Neutrophil (primary cell): ENCODE measurements around the gene TMEM94.
"Not testable (repeated sequence)": the region's sequence is repeated elsewhere in the genome, so short reads cannot be mapped to it uniquely, and the experiment has no call there.

Source experiments
- H3K27ac ChIP-seq: fragments of 200-600 bp; sonication (generic); 2 replicates; pipeline ENCODE4 v1.5.1; 2016; ENCODE audit warnings: mild to moderate bottlenecking, moderate library complexity
- H3K27me3 ChIP-seq: fragments of 200-600 bp; sonication (generic); 2 replicates; pipeline ENCODE4 v1.6.0; 2016; ENCODE audit warnings: mild to moderate bottlenecking
- H3K36me3 ChIP-seq: fragments of 200-600 bp; sonication (generic); 2 replicates; pipeline ENCODE4 v1.5.1; 2017
- H3K4me1 ChIP-seq, 2 experiments: fragments of 200-600 bp in 1 of 2; sonication (generic) in 1 of 2; 1 replicate in 1 of 2; 2 replicates in 1 of 2; pipeline versions ENCODE4 v1.5.1 to v1.6.1; 2013 to 2016; ENCODE audit warnings: low read depth in 1 of 2, low read length in 1 of 2, mild to moderate bottlenecking in 1 of 2, moderate library complexity in 1 of 2; ENCODE audit not compliant: control insufficient read depth in 1 of 2, insufficient read depth in 1 of 2
- H3K4me3 ChIP-seq, 2 experiments: fragments of 200-600 bp in 1 of 2; sonication (generic) in 1 of 2; 1 replicate in 1 of 2; 2 replicates in 1 of 2; pipeline ENCODE4 v1.5.1; 2013 to 2016; ENCODE audit warnings: low read depth in 1 of 2, low read length in 1 of 2, mild to moderate bottlenecking in 1 of 2, moderate library complexity in 1 of 2
- H3K9me3 ChIP-seq: fragments of 200-600 bp; sonication (generic); 2 replicates; pipeline ENCODE4 v1.5.1; 2016
- TF ChIP-seq, protein P1 (sequence below): fragments of 200-600 bp; sonication (generic); IDR thresholded peaks from 2 replicates; pipeline ENCODE4 v1.5.1; 2016; ENCODE audit warnings: antibody characterized with exemption

The TMEM94 gene

DNA sequence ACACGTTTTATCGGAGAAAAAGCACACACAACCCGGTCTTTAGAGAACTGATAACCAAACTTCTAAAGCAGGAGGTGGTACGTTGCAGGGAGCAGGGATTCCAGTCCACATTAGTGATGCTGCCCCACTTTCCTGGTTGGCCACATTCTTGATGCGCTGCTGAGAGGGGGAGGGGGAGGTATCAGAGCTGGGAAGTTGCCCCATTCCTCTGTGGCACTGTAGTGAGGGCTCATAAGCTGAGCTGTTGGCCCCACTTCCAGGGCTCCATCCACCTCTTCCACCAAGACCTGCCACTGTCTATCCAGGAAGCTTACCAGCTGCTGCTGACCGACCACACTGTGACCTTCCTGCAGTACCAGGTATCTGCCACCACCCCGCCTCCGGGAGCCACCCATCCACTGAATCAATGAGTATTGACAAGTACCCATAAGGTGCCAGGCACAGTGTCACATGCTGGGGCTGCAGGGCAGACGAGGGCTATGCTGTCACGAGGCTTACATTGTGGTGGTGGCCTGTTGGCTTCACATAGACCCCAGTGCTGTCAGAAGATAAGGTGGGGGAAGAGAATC lies 60.9 kb downstream of the TMEM94 start:
- Histone ChIP-seq H3K36me3 (no peaks in the 10 kb centered on the region), H3K4me1 (peaks cover 20 to 27% of the 10 kb centered on the region in 2 experiments), H3K27ac (no peak overlapping the region), H3K27me3 (peaks cover 58% of the 10 kb centered on the region), H3K4me3 (peak overlapping the region; percentile 78 to 88), H3K9me3 (no peaks in the 10 kb centered on the region)
- TF ChIP-seq, protein P1, sequence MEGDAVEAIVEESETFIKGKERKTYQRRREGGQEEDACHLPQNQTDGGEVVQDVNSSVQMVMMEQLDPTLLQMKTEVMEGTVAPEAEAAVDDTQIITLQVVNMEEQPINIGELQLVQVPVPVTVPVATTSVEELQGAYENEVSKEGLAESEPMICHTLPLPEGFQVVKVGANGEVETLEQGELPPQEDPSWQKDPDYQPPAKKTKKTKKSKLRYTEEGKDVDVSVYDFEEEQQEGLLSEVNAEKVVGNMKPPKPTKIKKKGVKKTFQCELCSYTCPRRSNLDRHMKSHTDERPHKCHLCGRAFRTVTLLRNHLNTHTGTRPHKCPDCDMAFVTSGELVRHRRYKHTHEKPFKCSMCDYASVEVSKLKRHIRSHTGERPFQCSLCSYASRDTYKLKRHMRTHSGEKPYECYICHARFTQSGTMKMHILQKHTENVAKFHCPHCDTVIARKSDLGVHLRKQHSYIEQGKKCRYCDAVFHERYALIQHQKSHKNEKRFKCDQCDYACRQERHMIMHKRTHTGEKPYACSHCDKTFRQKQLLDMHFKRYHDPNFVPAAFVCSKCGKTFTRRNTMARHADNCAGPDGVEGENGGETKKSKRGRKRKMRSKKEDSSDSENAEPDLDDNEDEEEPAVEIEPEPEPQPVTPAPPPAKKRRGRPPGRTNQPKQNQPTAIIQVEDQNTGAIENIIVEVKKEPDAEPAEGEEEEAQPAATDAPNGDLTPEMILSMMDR: no peak

- H3K9me3 ChIP-seq: no peaks in the 10 kb centered on the region
- H3K4me1 ChIP-seq: peaks cover 20 to 27% of the 10 kb centered on the region in 2 experiments
- no peaks in the 10 kb centered on the region for H3K36me3 ChIP-seq
- H3K4me3 ChIP-seq: no peak overlapping the region
- H3K27ac ChIP-seq: no peak overlapping the region
- H3K27me3 ChIP-seq: peaks cover 51% of the 10 kb centered on the region
- TF ChIP-seq, protein P1: no peak
Observed at GRCh38 chr17:75518201-75518600, 61.8 kb downstream of the TMEM94 start.

DNA sequence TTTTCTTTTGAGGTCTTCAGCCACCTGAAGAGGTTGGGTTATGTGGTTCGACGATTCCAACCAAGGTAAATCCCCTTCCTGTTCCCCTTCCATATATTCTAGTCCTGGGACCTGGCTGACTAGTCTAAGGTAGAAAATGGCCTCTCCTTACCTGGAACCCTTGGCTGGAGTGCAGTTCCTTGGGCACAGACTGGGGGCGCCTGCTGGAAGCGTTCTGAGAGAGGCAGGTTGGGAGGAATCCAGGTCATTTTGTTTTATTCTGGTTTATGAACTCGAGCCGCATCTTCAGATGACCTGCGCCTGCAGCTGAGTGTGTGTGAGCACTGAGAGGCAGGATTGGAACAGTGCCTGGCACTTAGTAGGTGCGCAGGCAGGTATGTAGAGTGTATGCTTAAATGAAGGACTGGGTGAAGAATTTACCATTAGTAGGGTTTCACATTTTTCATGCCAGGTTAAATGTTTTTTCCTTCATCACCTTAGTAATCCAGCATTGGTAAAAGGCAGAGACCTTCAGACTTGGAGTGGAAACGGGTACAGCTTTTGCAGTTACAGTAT lies 62.6 kb downstream of the TMEM94 start:
- TF ChIP-seq, protein P1: no peak
- Histone ChIP-seq H3K4me3 (no peak overlapping the region), H3K27me3 (peaks cover 50% of the 10 kb centered on the region), H3K9me3 (no peaks in the 10 kb centered on the region), H3K36me3 (no peaks in the 10 kb centered on the region), H3K4me1 (peaks cover 20 to 27% of the 10 kb centered on the region in 2 experiments), H3K27ac (no peak overlapping the region)

DNA sequence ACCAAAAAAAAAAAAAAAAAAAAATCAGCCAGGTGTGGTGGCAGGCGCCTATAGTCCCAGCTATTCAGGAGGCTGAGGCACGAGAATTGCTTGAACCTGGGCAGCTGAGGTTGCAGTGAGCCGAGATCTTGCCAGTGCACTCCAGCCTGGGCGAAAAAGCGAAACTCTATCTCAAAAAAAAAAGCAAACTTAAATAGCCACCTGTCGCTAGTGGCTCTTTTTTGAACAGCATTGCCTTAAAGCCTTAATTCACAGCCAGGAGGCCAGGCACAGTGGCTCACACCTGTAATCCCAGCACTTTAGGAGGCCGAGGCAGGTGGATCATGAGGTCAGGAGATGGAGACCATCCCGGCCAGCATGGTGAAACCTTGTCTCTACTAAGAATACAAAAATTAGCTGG lies 64.0 kb downstream of the TMEM94 start:
- H3K27ac ChIP-seq, H3K4me3 ChIP-seq: not testable (repeated sequence)
- peaks cover 26 to 29% of the 10 kb centered on the region in 2 experiments for H3K4me1 ChIP-seq

DNA sequence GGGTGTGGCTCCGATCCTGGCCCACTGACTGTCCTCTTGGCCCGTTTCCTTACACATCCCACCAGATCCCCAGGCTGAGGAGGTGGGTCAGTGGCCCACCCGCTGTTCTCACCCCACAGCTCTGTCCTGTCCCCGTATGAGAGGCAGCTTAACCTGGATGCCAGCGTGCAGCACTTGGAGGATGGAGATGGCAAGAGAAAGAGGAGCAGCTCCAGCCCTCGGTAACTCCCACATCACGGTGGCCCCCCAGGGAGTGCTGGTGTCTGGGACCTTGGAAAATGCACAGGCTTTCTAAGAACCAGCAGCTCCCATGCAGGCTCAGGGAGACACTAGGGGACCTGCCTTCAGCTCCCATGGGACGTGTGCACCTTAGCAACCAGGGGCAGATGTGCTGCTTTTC lies 64.9 kb downstream of the TMEM94 start:
- H3K4me1 ChIP-seq: peaks cover 24 to 27% of the 10 kb centered on the region in 2 experiments
- H3K36me3 ChIP-seq: no peaks in the 10 kb centered on the region
- no peak overlapping the region for H3K4me3 ChIP-seq
- no peak overlapping the region for H3K27ac ChIP-seq
- no peaks in the 10 kb centered on the region for H3K9me3 ChIP-seq
- TF ChIP-seq, protein P1: no peak
- H3K27me3 ChIP-seq: peaks cover 51% of the 10 kb centered on the region

More for the DNA sequence above, 64.0 kb downstream of the TMEM94 start:
- not testable (repeated sequence) for H3K9me3 ChIP-seq, H3K36me3 ChIP-seq
- peaks cover 50% of the 10 kb centered on the region for H3K27me3 ChIP-seq

GRCh38 chr17:75521951-75522727 lies 65.7 kb downstream of the TMEM94 start:
- Histone ChIP-seq H3K36me3 (no peaks in the 10 kb centered on the region), H3K4me1 (peaks cover 22 to 25% of the 10 kb centered on the region in 2 experiments), H3K27me3 (peaks cover 53% of the 10 kb centered on the region), H3K27ac (no peak overlapping the region), H3K9me3 (no peaks in the 10 kb centered on the region), H3K4me3 (no peak overlapping the region)
- TF ChIP-seq, protein P1: no peak
